ENCODE results near the gene MAP7D2.

The MAP7D2 gene

DNA sequence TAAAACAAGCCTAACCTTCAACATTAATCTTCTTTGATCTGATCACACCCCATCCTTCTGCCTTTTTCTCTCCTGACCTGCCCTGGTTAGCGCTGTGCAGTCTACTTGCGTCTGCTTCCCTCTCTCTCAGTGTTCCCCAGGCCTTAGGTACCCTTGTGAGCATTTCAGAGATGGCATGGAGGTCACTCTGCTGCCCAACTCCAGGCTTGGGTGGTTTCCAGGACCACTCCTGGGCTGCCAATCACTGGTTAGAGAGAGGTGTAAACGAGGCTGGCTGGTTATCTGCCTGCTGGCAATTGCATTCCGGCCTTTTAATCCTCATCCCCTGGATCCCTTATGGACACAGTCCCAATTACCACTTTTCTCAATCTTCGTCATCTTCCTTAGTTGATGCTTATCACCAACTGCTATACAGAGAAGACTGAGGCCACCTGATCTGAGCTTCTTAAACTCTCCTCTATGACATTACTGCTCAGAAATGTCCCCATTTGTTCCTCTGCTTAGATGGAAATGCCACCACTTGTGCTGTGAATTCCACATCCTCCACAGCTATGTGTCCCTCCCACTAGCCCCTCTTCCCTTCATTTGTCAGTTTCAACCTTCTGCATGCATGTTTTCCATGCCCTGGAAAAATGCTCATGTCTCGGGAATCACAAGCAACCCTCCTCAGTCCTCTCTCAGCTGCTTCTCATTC is 96.9 kb downstream of the MAP7D2 start:
- no peak for DNase-seq (ENCODE audit: low spot score)
- TF ChIP-seq, protein P1, sequence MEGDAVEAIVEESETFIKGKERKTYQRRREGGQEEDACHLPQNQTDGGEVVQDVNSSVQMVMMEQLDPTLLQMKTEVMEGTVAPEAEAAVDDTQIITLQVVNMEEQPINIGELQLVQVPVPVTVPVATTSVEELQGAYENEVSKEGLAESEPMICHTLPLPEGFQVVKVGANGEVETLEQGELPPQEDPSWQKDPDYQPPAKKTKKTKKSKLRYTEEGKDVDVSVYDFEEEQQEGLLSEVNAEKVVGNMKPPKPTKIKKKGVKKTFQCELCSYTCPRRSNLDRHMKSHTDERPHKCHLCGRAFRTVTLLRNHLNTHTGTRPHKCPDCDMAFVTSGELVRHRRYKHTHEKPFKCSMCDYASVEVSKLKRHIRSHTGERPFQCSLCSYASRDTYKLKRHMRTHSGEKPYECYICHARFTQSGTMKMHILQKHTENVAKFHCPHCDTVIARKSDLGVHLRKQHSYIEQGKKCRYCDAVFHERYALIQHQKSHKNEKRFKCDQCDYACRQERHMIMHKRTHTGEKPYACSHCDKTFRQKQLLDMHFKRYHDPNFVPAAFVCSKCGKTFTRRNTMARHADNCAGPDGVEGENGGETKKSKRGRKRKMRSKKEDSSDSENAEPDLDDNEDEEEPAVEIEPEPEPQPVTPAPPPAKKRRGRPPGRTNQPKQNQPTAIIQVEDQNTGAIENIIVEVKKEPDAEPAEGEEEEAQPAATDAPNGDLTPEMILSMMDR (IDR thresholded peaks at IDR 0.05) = no peak

DNA sequence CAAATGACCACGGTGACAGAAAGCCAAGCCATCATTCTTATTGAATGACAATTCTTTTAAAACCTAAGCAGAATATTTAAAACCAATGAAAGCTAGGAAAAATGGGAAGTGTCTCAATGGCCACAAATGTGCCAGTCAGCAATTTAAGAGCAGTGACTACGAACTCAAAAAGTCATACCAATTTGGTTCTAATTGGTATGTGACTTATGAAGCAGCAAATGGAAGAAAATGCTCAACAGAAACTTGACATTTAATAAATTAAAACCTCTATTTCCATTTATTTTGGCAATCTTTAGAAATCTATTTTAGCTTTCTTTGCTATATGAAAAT is 100.1 kb downstream of the MAP7D2 start:
- TF ChIP-seq, protein P1 (IDR thresholded peaks at IDR 0.05) = no peak
- H3K27ac ChIP-seq = no peak overlapping the region
- no peak for DNase-seq (ENCODE audit: low spot score)
- no peak overlapping the region for H3K4me3 ChIP-seq

More for the DNA sequence above, 96.9 kb downstream of the MAP7D2 start:
- no peak overlapping the region for H3K4me3 ChIP-seq
- no peak overlapping the region for H3K27ac ChIP-seq

DNA sequence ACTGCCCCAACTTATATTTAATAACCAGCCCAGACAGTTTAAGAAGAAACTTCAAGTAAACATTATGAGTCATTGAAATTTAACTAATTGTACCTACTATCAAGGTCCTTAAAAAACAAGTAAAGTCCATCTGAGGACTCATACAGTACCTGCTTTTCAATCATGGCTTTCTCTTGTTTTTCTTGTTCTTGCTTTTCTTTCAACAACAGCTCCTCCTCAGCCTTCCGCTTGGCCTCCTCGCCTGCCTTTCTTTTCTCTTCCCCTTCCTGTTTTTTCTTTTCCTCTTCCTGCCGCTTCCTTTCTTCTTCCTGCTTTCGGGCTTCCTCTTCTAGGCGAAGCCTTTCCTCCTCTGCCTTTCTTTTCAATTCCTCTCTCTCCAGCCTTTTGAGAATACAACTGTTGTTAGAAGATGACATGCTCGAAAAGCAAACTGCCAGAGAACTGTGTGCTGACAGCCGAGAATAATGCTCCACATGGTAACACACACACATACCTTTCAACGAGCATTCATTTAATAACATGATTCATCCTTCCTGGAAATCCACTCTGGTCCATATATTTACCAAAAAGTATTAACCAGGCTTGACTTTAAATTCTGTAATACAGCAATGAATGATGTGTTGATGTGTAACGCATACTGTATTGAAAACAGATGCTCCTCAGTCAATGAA is 100.6 kb downstream of the MAP7D2 start:
- TF ChIP-seq, protein P1 (IDR thresholded peaks at IDR 0.05) = no peak
- Histone ChIP-seq H3K27ac (no peak overlapping the region), H3K4me3 (no peak overlapping the region)
- no peak for DNase-seq (ENCODE audit: low spot score)

DNA sequence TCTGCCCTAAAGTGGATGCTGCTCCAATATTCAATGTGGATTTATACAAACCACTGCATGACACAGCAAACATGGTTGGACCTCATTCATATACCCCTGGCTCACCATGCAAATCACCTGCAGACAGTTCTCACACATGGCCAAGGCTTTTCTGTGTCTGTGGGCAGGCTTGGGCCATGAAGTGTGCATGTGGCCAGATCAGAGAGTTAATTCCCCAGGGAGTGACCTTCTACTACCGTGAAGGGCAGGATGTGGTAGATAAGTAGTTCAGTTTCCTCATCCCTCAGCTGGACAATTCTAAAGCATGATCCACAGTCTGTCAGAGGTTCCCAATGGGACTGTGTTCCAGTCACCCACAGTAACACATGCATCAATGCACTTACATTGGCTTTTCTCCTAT is 101.3 kb downstream of the MAP7D2 start:
- Histone ChIP-seq H3K4me3 (no peak overlapping the region), H3K27ac (no peak overlapping the region)
- TF ChIP-seq, protein P1 (IDR thresholded peaks at IDR 0.05) = no peak
- no peak for DNase-seq (ENCODE audit: low spot score)

DNA sequence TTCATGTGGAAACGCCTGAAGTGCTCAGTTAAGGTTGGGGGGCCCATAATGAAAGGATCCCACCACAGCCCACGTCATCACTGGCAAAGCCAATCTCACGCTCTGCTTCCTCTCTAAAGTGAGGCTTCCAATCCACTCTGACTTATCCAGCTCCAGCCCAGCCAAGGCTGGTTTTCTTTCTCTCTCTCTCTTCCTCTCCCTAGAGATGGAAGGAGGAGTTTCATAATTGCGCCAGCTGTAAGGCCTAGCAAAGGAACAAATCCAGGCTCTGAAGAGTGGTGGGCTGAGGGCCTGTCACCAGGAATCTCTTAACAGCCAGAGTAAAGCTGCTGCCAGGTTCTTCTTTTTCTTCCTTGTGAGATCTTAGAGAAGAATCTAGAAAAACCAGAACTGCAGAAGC is 105.1 kb downstream of the MAP7D2 start:
- no peak for DNase-seq (ENCODE audit: low spot score)
- TF ChIP-seq, protein P1 (IDR thresholded peaks at IDR 0.05) = no peak
- H3K27ac ChIP-seq = no peak overlapping the region
- no peak overlapping the region for H3K4me3 ChIP-seq

DNA sequence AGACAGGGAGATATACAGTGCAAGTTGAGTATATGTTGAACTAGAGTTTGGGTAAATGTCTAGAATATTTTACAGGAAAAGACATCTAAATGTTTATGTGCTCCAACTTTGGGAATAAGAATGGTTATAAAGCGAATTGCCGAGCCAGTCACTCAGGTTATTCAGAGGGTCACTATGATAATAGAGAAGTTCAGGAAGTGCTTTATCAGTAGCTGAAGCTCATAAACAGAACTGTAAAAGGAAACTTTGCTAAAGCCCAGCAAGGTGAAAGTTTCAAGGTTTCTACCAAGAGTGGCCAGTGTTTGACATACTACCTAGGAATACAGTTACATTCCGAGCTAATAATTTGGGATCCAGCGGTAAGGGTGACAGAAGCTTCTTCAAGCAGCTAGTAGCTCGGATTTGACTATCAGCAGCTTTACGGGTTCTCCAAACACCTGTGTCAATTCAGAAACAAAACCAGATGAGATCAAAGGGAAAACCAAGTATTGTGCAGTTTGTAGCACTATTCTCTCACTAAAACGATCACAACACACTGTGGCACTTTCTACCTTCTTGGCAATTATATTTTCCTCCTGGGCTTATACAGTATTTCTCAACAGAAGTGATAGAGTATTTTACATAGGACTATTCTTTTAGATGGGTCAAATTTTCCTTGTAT is 108.6 kb downstream of the MAP7D2 start:
- TF ChIP-seq, protein P1 (IDR thresholded peaks at IDR 0.05) = no peak
- no peak overlapping the region for H3K4me3 ChIP-seq
- H3K27ac ChIP-seq = no peak overlapping the region
- DNase-seq (ENCODE audit: low spot score) = no peak
